NCI-H2227 (cell line): ENCODE measurements around the gene ABHD11.
A peak's percentile ranks its signal among the peaks of the same experiment; 100 is the strongest.

ENCODE experiments used
- DNase-seq: peaks from one replicate; lab custom pipeline; 2025; ENCODE audit not compliant: unreplicated experiment; lab: John Stamatoyannopoulos, UW

ABHD11 gene

DNA sequence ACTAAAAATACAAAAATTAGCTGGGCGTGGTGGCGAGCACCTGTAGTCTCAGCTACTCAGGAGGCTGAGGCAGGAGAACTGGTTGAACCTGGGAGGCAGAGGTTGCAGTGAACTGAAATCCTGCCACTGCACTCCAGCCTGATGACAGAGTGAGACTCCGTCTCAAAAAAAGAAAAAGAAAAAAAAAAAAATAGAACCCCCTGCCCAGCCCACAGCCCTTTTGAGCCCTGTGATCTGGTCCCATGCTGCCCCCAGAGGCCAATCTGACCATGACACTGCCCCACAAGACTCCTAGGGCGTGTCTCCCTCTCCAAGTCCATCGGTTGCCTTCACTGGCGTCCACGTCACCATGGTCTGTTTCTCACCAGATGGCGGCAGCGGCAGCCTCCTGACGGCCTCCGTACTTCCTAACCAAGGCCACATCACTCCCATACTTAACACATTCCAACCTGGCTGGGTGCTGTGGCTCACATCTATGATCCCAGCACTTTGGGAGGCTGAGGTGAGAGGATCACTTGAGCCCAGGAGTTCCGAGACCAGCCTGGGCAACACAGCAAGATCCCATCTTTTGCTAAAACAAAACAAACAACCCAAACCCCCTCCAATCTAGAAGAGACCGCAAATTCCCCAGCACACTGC is 37.1 kb downstream of the ABHD11 start:
- peak; percentile 36 for DNase-seq

DNA sequence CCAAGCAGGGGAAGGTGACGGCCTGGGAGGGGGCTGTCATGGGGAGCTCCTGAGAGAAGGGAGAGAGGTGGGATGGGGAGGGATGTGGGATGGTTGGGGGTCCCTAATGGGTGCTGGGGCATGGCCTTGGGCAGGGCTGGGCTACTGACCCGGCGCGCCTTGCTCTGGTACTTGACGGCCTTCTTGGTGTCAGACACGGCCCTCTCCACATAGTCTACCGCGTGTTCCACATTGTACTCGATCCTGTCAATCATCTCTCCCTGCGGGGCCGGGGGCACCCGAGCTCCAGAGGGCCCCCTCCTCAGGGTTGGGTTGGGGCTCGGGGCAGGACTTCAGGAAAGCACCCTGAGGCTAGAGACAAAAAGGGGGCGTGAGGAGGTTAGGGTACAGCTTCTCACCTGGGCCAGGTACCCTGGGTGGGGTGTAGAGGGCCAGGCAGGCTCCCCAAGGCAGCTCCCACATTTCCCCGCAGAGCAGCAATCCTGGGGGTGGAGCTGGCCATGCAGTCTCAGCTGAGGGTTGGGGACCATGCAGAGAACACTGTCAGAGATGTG is 37.9 kb downstream of the ABHD11 start:
- DNase-seq = no peak

DNA sequence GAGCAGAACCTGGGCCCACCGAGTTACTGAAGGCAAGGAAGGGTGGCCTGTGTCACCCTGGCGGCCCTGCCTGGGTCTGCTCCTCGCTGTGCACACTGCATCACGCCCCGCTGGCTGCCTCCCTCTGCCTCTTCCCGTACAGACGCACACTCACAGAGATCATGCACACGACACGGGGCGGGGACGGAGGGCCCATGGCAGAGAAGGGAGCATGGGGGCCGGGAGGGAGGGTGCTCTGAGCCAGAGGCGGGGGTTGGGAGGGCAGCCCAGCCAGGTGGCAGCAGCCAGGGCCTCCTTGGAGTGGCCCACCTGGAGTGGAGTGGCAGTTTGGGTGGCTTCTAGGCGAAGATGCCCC is 38.6 kb downstream of the ABHD11 start:
- DNase-seq = no peak

DNA sequence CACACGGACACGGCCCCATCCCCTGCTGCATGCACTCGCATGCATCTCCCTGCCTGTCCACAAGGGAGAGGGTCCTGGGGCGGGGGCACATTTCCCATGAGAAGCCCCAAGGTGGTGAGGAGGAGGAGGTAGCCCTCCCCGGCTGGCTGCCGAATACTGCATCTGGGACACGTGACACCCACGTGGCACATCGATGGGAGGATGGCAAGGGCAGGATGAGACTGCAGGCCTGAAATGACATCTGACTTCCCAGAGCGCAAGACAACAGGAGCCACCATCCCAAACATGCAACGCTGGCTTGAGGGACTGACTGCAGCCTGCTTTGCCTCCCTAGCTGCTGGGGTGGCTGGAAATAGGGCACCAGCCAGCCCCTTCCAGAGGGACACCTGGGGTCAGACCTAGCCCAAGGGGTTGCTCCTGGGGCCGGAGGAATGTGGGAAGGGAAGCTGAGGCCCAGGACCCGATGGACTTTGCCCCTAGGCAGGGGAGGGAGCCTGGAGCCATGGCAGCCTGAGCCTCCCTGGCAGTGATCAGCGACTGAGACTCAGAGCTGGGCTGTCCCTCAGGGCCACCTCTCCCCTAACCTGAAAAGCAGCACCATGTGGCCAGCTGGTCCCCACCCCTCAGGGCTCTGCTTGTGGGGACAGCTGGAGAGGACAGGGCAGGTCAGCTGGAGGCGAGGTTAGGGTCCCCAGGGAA is 39.1 kb downstream of the ABHD11 start:
- DNase-seq = no peak

DNA sequence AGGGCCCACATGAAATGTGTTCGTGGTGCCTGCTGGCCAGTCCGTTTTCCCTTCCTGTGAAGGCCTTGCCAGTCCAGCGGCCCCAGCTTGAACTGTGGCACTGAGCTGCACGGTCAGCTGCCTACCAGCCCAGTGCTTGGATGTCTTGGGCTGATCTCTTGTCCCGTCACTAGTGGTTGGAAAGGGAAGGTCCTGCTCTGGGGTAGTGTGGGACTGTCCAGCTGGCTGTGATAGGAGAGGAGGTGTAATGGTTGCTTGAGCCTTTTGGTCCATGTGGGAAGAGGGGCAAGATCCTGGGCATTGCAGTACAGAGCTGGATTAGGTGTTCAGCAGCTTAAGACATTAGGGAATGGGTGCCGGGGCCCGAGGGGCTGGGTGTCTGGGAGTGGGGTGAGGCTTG is 40.2 kb downstream of the ABHD11 start:
- DNase-seq = no peak

DNA sequence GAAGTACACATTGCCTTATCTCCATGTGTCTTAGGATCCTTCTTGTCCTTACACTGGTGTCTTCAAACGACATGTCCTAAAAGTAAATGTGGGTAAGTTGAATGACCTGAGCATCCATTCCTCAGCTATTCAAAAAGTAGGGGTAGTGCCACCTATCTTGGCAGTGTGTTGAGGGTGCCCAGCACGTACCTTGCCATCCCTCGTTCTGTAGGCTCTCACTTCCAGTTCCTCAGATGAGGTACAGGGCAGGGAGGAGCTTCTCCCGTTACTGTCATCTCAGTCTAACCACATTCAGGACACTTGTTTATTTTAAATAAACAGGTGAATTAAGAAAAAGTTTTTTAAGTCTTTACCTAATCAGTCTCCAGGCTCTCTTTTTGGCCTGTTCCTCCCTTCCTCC is 42.2 kb downstream of the ABHD11 start:
- no peak for DNase-seq

DNA sequence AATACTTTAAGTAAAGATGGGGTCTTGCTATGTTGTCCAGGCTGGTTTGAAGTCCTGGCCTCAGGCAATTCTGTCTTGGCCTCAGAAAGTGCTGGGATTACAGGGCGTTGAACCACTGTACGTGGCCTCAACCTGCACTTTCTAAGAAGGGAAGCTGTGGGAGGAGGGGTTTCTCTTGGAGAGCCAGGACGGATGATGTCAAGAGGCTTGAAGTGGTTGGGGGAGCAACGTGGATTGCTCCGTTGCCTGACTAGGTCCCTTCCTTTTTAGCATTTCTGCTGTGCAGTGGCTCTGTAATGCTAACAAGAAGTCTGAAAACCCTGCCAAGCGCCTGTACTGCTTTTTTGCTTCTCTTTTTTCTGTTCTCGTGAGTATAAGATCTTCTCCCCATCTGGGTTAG is 48.0 kb downstream of the ABHD11 start:
- no peak for DNase-seq

DNA sequence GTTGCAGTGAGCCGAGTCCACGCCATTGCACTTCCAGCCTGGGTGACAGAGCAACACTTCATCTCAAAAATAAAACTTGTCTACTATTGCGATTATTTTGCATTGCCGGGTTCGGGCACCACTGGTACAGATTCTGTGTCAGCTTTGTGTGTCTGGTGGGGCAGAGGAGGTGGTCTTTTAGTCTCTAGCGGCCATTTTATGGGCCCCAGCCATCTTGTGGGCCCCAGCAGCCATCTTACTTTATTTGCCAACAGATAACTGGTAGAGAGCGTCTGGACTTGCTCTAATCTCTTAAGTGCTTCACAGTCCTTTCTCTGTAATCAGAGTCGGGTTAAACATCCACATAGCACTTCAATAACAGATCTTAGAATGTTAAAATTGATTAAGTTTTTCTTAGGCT is 50.3 kb downstream of the ABHD11 start:
- no peak for DNase-seq
